Placental epithelial cell (primary cell): ENCODE measurements around the gene FAM131C. TPM values are rescaled to one million over a fixed set of nuclear protein-coding genes. Genes with fewer than 3 reads are reported as not detected.

Experiments
- total RNA-seq: library from RNA; depleted of rRNA; stranded (reverse); fragments of >200 nt; gene quantifications from 2 replicates; pipeline ENCODE4 v1.2.3, GENCODE V29; 2012

The FAM131C gene, protein sequence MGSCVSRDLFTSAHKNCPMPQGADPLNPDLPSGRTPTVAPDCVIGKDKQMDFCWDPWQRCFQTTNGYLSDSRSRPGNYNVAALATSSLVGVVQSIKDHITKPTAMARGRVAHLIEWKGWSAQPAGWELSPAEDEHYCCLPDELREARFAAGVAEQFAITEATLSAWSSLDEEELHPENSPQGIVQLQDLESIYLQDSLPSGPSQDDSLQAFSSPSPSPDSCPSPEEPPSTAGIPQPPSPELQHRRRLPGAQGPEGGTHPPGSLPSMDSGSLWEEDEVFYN
- not detected in 2 replicates for total RNA-seq

DNA sequence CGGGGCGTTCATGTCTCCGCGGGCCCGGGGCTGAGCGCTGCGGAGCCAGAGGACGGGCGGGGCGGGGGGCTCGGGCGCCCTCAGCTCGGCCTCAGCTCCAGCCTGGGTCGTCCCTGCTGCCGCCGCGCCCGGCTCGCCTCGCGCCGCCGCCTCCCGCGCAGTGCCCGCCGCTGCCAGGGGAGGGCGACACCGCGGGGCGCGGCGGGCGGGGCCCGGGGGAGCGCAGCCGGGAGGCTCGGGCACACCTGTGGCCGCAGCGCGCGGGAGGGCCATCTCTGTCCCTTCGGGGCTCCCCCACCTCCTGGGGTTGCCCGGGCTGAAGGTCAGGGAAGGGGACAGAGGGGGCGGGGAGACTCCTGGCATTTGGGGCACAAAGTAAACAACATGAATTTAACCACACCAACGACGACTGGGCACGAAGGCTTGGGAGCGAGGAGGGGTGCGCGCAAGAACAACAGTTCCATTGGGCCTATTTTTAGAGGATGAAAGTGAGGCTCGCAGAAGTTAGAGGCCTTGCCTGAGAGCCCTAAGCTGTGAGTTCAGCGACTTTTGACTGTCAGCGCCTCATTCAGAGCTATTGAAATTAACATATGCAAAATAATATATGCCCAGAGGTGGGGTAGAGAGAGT lies at the start of gene FAM131C:
Gene FAM131C, minus strand, starts transcription at position 162 of the 630 bp plus-strand sequence. CDS start 209 bp downstream, outside the sequence.

DNA sequence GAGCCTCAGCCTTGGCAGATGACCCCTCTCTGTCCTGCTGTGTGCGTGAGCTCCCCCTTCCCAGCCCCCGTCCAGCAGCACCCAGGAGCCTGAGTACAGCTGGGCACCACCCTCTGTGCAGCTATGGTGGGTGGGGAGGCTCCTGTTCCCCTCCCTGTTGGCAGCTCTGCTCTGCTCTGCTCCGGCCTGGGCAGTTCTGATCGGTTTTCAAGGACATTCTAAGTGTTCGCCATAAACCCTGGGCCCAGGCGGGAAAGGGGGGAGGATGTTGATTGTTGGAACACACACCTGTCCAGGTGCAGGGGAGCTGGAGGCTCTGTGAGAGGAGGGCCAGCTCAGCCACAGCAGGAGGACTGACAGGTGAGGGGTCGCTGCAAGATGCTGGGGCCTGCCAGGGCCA lies 29.9 kb downstream of the FAM131C start, which contains the start of gene CLCNKB:
Gene CLCNKB, plus strand, starts transcription at position 262 of the 400 bp plus-strand sequence. CDS start 711 bp downstream, outside the sequence.

DNA sequence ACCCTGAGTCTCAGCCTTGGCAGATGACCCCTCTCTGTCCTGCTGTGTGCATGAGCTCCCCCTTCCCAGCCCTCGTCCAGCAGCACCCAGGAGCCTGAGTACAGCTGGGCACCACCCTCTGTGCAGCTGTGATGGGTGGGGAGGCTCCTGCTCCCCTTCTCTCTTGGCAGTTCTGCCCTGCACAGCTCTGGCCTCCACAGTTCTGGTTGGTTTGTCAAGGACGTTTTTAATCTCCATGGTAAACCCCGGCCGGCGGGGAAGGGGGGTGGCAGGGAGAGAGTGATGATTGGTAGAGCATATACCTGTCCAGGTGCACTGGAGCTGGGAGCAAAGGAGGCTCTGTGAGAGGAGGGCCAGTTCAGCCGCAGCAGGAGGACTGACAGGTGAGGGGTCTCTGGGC lies 51.8 kb downstream of the FAM131C start, which contains the start of gene CLCNKA:
Gene CLCNKA, plus strand, starts transcription at position 356 of the 400 bp plus-strand sequence. CDS start 584 bp downstream, outside the sequence.

DNA sequence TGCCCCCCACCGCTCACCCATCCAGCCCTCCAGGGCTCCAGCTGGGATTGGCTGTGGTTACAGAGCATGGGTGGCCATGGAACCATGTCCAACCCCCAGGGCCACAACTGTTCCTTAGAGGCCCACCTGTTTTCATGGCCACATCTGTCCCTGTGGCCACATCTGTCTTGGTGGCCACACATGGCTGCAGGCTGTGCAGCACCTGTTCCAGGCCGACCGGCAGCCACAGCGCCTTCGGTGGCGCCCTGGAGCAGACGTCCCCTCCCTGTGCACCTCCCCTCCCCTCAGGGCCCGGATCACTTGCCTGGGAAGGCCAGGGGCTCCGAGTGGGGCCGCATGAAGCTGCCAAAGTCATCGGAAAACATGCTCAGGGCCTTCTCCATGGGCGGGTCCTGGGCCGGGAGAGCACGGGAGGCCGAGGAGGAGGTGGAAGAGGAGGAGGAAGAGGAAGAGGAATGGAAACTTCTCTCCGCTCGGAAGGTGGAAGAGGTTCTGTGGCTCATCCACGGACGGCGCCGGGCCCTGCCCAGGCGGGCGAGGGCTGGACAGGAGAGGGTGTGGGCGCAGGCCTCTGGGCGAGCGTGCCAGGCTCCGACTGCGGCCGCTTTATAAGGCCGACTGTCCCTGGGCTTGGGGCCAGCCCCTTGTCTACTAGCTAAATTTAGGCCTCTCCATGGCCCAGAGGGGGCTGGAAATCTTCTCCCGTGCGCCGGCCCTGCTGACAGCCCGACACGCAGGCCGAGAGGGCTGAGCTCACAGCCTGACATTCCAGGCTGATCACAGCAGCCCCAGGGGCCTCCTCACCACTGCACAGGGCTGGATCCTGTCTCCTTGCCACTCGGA lies 55.8 kb downstream of the FAM131C start, which contains the start of gene HSPB7:
Gene HSPB7, minus strand, starts transcription at position 583 of the 843 bp plus-strand sequence. Its CDS starts 80 bp downstream, at position 503.

Other genes with a start within 250 kb of the FAM131C start
- gene SPEN, start 225.9 kb downstream of the FAM131C start, total RNA-seq, result 25.1 and 26.1 TPM in 2 replicates
- gene ZBTB17, start 97.5 kb downstream of the FAM131C start, total RNA-seq, result 28.1 and 31.8 TPM in 2 replicates
- not detected in 2 replicates for gene SRARP, start 69.4 kb downstream of the FAM131C start, total RNA-seq
- gene HSPB7, start 55.6 kb downstream of the FAM131C start, total RNA-seq, result 0.22 TPM in 1 of 2 replicates, not detected in the other
- gene CLCNKA, start 51.6 kb downstream of the FAM131C start, total RNA-seq, result not detected in 2 replicates
- 0.43 and 1.2 TPM in 2 replicates for gene CLCNKB, start 29.9 kb downstream of the FAM131C start, total RNA-seq
- gene EPHA2, start 82.4 kb upstream of the FAM131C start, total RNA-seq, result 2.7 and 28.6 TPM in 2 replicates
- 20.4 and 29.4 TPM in 2 replicates for gene ARHGEF19, start 139.0 kb upstream of the FAM131C start, total RNA-seq
- 7.9 and 13.8 TPM in 2 replicates for gene CPLANE2, start 163.5 kb upstream of the FAM131C start, total RNA-seq